ENCODE measurements around the gene FGF14.

DNA sequence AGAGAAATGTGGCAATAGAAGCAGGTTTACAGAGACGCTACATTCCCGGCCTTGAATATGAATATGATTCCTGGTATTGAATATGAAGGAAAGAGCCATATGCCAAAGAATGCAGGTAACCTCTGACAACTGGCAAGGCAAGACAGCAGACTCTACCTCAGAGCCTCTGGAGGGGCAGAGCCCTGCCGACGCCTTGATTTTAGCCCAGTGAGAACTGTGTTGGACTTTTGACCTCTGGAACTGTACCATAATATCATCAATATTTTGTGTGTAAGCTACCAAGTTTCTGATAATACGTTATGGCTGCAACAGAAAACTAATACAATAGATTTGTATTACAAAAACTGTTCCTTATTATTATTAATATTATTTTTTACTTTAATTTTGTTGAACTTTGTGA is 219.7 kb downstream of the FGF14 start:
- TF ChIP-seq, protein P1, sequence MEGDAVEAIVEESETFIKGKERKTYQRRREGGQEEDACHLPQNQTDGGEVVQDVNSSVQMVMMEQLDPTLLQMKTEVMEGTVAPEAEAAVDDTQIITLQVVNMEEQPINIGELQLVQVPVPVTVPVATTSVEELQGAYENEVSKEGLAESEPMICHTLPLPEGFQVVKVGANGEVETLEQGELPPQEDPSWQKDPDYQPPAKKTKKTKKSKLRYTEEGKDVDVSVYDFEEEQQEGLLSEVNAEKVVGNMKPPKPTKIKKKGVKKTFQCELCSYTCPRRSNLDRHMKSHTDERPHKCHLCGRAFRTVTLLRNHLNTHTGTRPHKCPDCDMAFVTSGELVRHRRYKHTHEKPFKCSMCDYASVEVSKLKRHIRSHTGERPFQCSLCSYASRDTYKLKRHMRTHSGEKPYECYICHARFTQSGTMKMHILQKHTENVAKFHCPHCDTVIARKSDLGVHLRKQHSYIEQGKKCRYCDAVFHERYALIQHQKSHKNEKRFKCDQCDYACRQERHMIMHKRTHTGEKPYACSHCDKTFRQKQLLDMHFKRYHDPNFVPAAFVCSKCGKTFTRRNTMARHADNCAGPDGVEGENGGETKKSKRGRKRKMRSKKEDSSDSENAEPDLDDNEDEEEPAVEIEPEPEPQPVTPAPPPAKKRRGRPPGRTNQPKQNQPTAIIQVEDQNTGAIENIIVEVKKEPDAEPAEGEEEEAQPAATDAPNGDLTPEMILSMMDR (IDR thresholded peaks at IDR 0.05; ENCODE audit: low read depth, low read length, poor library complexity, severe bottlenecking) = no peak
- no peak for TF ChIP-seq EZH2phosphoT487 (IDR thresholded peaks at IDR 0.05; ENCODE audit: borderline replicate concordance, low read length)

All from DOHH2 (cell line).